CD4-positive, alpha-beta T cell (primary cell): Measurements from ENCODE around the gene GTF2E1. TPM values are rescaled to one million over a fixed set of nuclear protein-coding genes. Genes with fewer than 3 reads are reported as not detected.

Experiments used
- ATAC-seq: fragments of 200-7000 bp; cut with Tn5 transposase; one replicate; pipeline ENCODE4 v1.10.0; 2022; ENCODE audit warnings: mild to moderate bottlenecking; ENCODE audit not compliant: poor library complexity
- CTCF ChIA-PET: fragments of 350-600 bp; sonication (Branson Sonifier 250); formaldehyde crosslinking; loops from one replicate; lab custom pipeline; 2021; ENCODE audit warnings: antibody characterized with exemption, inconsistent platforms; lab: Charles Lee
- POLR2A ChIA-PET: fragments of 350-600 bp; sonication (Branson Sonifier 250); formaldehyde crosslinking; loops from one replicate; lab custom pipeline; 2021; ENCODE audit warnings: antibody characterized with exemption, inconsistent platforms; lab: Charles Lee
- DNase-seq, 14 experiments: peaks; one replicate each; pipeline ENCODE4 v3.0.0-alpha.2; 2013 to 2020; ENCODE audit warnings: mixed read lengths in 2 of 14
- H3K27ac ChIP-seq, 2 donors: one replicate each; pipeline versions ENCODE4 v1.5.1 to v1.7.0; 2013; ENCODE audit warnings: low read length in 2 of 2, low read depth in 1 of 2, mild to moderate bottlenecking in 1 of 2
- H3K27me3 ChIP-seq, 2 experiments: 1 replicate in 1 of 2; 2 replicates in 1 of 2; pipeline versions ENCODE4 v1.6.1 to v1.7.0; 2013; ENCODE audit warnings: low read length in 2 of 2, control low read depth in 1 of 2, mild to moderate bottlenecking in 1 of 2, moderate library complexity in 1 of 2; ENCODE audit not compliant: insufficient read depth in 2 of 2, control insufficient read depth in 1 of 2
- H3K36me3 ChIP-seq: one replicate; pipeline ENCODE4 v1.6.1; 2013; ENCODE audit warnings: low read length, control low read depth; ENCODE audit not compliant: insufficient read depth
- H3K4me1 ChIP-seq: one replicate; pipeline ENCODE4 v1.6.1; 2013; ENCODE audit warnings: low read length, control low read depth; ENCODE audit not compliant: insufficient read depth
- H3K4me3 ChIP-seq: one replicate; pipeline ENCODE4 v1.5.1; 2013; ENCODE audit warnings: mild to moderate bottlenecking, low read length, moderate library complexity
- H3K9me3 ChIP-seq, 2 experiments: 1 replicate in 1 of 2; 2 replicates in 1 of 2; pipeline versions ENCODE4 v1.6.1 to v1.7.0; 2013; ENCODE audit warnings: low read length in 2 of 2, mild to moderate bottlenecking in 2 of 2, control low read depth in 1 of 2, moderate library complexity in 1 of 2; ENCODE audit not compliant: control insufficient read depth in 1 of 2, insufficient read depth in 1 of 2
- H3K27ac Mint-ChIP-seq: one replicate; pipeline ENCODE4 v1.8.0; 2020; ENCODE audit warnings: mixed read lengths
- H3K27me3 Mint-ChIP-seq: one replicate; pipeline ENCODE4 v1.8.0; 2021; ENCODE audit warnings: mixed read lengths
- H3K36me3 Mint-ChIP-seq: one replicate; pipeline ENCODE4 v1.8.0; 2021; ENCODE audit warnings: low read depth, mixed read lengths
- H3K4me1 Mint-ChIP-seq: one replicate; pipeline ENCODE4 v1.8.0; 2021; ENCODE audit warnings: low read depth, mixed read lengths
- H3K4me3 Mint-ChIP-seq: one replicate; pipeline ENCODE4 v1.8.0; 2020; ENCODE audit warnings: mild to moderate bottlenecking, mixed read lengths
- H3K9me3 Mint-ChIP-seq: one replicate; pipeline ENCODE4 v1.8.0; 2020; ENCODE audit warnings: mixed read lengths
- CTCF ChIP-seq: fragments of 200-600 bp; IDR thresholded peaks from one replicate; pipeline ENCODE4 v1.8.0; 2022; ENCODE audit warnings: antibody characterized with exemption, mild to moderate bottlenecking
- intact Hi-C, 2 experiments: fragments of 100-400 bp; cut with DNase I in 1 of 2; cut with micrococcal nuclease in 1 of 2; formaldehyde crosslinking; loops; one replicate each; pipeline versions ENCODE4 v1.15.1 to v1.9.0; 2023 to 2025; cut with DNase I, micrococcal nuclease
- total RNA-seq, 174 experiments: library from RNA in 2 of 174; stranded (reverse) in 2 of 174; gene quantifications; one replicate each; pipeline ENCODE4 v1.2.3 and lab custom pipeline; 2021 to 2026

Gene GTF2E1
- total RNA-seq, 2 experiments from 2014 or later, result 6.3 to 7.5 TPM

GRCh38 chr3:120772081-120772480, 29.5 kb downstream of the GTF2E1 start:
- peaks cover 18% of the 10 kb centered on the region for H3K4me1 Mint-ChIP-seq
- Histone ChIP-seq H3K4me1 (no peaks in the 10 kb centered on the region), H3K4me3 (no peak overlapping the region), H3K27me3 (no peaks in the 10 kb centered on the region), H3K36me3 (peaks cover 49% of the 10 kb centered on the region), H3K9me3 (no peaks in the 10 kb centered on the region), H3K27ac (no peak overlapping the region)
- no peak overlapping the region for H3K27ac Mint-ChIP-seq
- DNase-seq, result no peak
- H3K36me3 Mint-ChIP-seq, result peaks cover 32% of the 10 kb centered on the region
- POLR2A ChIA-PET, result no interaction called here
- no peaks in the 10 kb centered on the region for H3K27me3 Mint-ChIP-seq
- no peak for ATAC-seq
- intact Hi-C loops, result no loop called here
- no peak overlapping the region for H3K4me3 Mint-ChIP-seq
- CTCF ChIA-PET, result no interaction called here
- H3K9me3 Mint-ChIP-seq, result no peaks in the 10 kb centered on the region
- TF ChIP-seq CTCF, result no peak

DNA sequence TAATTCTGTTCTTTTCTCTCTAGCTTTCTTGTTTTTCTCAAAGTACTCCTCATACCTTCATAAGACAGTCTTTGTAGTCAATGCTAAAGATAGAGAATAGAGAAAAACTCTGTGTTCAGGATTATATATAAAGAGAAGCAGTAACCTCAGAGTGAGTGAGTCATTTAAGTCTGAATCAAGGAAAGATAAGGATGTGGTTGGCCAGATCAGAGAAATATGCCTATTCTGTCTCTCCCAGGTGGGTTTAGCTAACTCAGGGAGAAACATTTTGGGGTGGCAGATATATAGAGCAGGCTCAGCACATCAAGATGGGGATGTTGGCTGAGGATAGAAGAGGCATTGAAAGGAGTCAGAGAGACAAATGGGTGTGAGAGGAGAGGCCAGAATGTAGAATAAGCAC, 31.4 kb downstream of the GTF2E1 start:
- POLR2A ChIA-PET, result no interaction called here
- Histone ChIP-seq H3K9me3 (no peaks in the 10 kb centered on the region), H3K27ac (no peak overlapping the region), H3K27me3 (no peaks in the 10 kb centered on the region), H3K4me3 (no peak overlapping the region), H3K36me3 (peaks cover 56% of the 10 kb centered on the region), H3K4me1 (no peaks in the 10 kb centered on the region)
- no peak overlapping the region for H3K27ac Mint-ChIP-seq
- peaks cover 6% of the 10 kb centered on the region for H3K4me1 Mint-ChIP-seq
- TF ChIP-seq CTCF, result no peak
- peaks cover 45% of the 10 kb centered on the region for H3K36me3 Mint-ChIP-seq
- no peaks in the 10 kb centered on the region for H3K9me3 Mint-ChIP-seq
- ATAC-seq (no peak), DNase-seq (no peak)
- intact Hi-C loops, result no loop called here
- H3K27me3 Mint-ChIP-seq, result no peaks in the 10 kb centered on the region
- CTCF ChIA-PET, result no interaction called here
- H3K4me3 Mint-ChIP-seq, result no peak overlapping the region

- POLR2A ChIA-PET, result no interaction called here
- H3K27ac Mint-ChIP-seq, result no peak overlapping the region
- no peak overlapping the region for H3K4me3 ChIP-seq
- H3K9me3 ChIP-seq, result no peaks in the 10 kb centered on the region
- peaks cover 6% of the 10 kb centered on the region for H3K4me1 Mint-ChIP-seq
- CTCF ChIA-PET, result no interaction called here
- H3K27me3 Mint-ChIP-seq, result no peaks in the 10 kb centered on the region
- no peak overlapping the region for H3K27ac ChIP-seq
- intact Hi-C loops, result no loop called here
- H3K4me3 Mint-ChIP-seq, result no peak overlapping the region
- no peaks in the 10 kb centered on the region for H3K4me1 ChIP-seq
- DNase-seq (no peak), ATAC-seq (no peak)
- no peak for TF ChIP-seq CTCF
- no peaks in the 10 kb centered on the region for H3K9me3 Mint-ChIP-seq
- peaks cover 56% of the 10 kb centered on the region for H3K36me3 ChIP-seq
- H3K27me3 ChIP-seq, result no peaks in the 10 kb centered on the region
- peaks cover 49% of the 10 kb centered on the region for H3K36me3 Mint-ChIP-seq
Observed at GRCh38 chr3:120775411-120775810, 32.9 kb downstream of the GTF2E1 start.
